Measurements from ENCODE around the gene DACH1.

GRCh38 chr13:71469626-71470025 is 397.4 kb downstream of the DACH1 start:
- TF ChIP-seq EZH2 (IDR thresholded peaks at IDR 0.05; ENCODE audit: borderline replicate concordance, low read depth, low read length, poor library complexity, severe bottlenecking) (no peak), CTCF (conservative IDR thresholded peaks at IDR 0.05; ENCODE audit: low read depth, low read length) (no peak)
